ENCODE measurements around the gene GLTP.

GRCh38 chr12:109821968-109822367, 58.4 kb downstream of the GLTP start:
- TF ChIP-seq CTCF (IDR thresholded peaks at IDR 0.05; ENCODE audit: insufficient read depth, low read depth, low read length) (no peak), EZH2 (IDR thresholded peaks at IDR 0.05; ENCODE audit: insufficient read depth, low read length) (no peak)
